Progenitor cell of endocrine pancreas (in vitro differentiated cells): Measurements from ENCODE around the gene GULP1. TPM values are rescaled to one million over a fixed set of nuclear protein-coding genes. Genes with fewer than 3 reads are reported as not detected.

Experiments used
- DNase-seq: peaks from one replicate; pipeline ENCODE4 v3.0.0; 2021; ENCODE audit warnings: low spot score; ENCODE audit not compliant: unreplicated experiment
- H3K27ac Mint-ChIP-seq: 2 replicates; pipeline ENCODE4 v1.8.0; 2021; ENCODE audit warnings: mild to moderate bottlenecking, moderate library complexity, mixed read lengths
- H3K27me3 Mint-ChIP-seq: 2 replicates; pipeline ENCODE4 v1.8.0; 2021; ENCODE audit warnings: mixed read lengths
- H3K36me3 Mint-ChIP-seq: 2 replicates; pipeline ENCODE4 v1.8.0; 2022; ENCODE audit warnings: mixed read lengths; ENCODE audit not compliant: insufficient read depth
- H3K4me1 Mint-ChIP-seq: 2 replicates; pipeline ENCODE4 v1.8.0; 2021; ENCODE audit warnings: low read depth, mixed read lengths
- H3K4me3 Mint-ChIP-seq: 2 replicates; pipeline ENCODE4 v1.8.0; 2021; ENCODE audit warnings: low read depth, mild to moderate bottlenecking, moderate library complexity, mixed read lengths
- H3K9me3 Mint-ChIP-seq: 2 replicates; pipeline ENCODE4 v1.8.0; 2021; ENCODE audit warnings: low read depth, mixed read lengths
- total RNA-seq: library from RNA; stranded (reverse); gene quantifications from 2 replicates; pipeline ENCODE4 v1.2.1, GENCODE V29; 2021
- TF ChIP-seq, protein P1 (sequence below): fragments of 200-600 bp; sonication (generic); IDR thresholded peaks from one replicate; pipeline ENCODE4 v1.5.0; 2021; ENCODE audit warnings: antibody characterized with exemption, mild to moderate bottlenecking; ENCODE audit not compliant: unreplicated experiment

Gene GULP1
- total RNA-seq, 1 donor from 2014 or later: 39.4 TPM

DNA sequence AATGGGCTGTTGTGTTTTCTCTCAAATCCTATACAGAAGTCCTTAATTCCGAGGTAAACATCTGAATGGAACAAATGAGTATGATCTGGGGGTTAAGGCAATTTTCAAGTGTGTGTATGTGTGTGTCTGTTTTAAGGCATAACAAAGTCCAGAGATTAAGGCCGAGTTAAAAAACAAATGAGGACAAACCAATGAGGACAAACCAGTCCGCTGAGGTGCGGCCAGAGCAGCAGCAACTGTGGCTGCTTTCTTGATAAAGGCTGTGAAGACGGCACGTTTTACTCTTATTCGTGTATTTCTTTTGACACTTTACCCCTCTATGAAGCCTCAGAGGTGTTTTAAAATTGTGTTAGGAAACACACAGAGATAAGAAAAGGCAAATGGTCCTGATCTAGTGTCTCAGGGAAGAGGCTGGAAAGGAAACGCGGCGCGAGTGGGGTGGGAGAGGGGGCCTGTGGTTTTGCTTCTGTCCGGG, 495 bp upstream of the GULP1 start:
- no peak for DNase-seq
- Mint-ChIP-seq H3K27me3 (no peaks in the 10 kb centered on the region), H3K4me1 (peaks cover 30% of the 10 kb centered on the region), H3K27ac (peak overlapping the region; percentile 99), H3K9me3 (peaks cover 4% of the 10 kb centered on the region), H3K4me3 (peak overlapping the region; percentile 99), H3K36me3 (no peaks in the 10 kb centered on the region)
- TF ChIP-seq, protein P1, sequence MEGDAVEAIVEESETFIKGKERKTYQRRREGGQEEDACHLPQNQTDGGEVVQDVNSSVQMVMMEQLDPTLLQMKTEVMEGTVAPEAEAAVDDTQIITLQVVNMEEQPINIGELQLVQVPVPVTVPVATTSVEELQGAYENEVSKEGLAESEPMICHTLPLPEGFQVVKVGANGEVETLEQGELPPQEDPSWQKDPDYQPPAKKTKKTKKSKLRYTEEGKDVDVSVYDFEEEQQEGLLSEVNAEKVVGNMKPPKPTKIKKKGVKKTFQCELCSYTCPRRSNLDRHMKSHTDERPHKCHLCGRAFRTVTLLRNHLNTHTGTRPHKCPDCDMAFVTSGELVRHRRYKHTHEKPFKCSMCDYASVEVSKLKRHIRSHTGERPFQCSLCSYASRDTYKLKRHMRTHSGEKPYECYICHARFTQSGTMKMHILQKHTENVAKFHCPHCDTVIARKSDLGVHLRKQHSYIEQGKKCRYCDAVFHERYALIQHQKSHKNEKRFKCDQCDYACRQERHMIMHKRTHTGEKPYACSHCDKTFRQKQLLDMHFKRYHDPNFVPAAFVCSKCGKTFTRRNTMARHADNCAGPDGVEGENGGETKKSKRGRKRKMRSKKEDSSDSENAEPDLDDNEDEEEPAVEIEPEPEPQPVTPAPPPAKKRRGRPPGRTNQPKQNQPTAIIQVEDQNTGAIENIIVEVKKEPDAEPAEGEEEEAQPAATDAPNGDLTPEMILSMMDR: no peak

- peak overlapping the region; percentile 99 for H3K4me3 Mint-ChIP-seq
- H3K36me3 Mint-ChIP-seq: no peaks in the 10 kb centered on the region
- TF ChIP-seq, protein P1: no peak
- H3K27me3 Mint-ChIP-seq: no peaks in the 10 kb centered on the region
- peak overlapping the region; percentile 99 for H3K27ac Mint-ChIP-seq
- peak; percentile 51 for DNase-seq
- peaks cover 32% of the 10 kb centered on the region for H3K4me1 Mint-ChIP-seq
- peaks cover 4% of the 10 kb centered on the region for H3K9me3 Mint-ChIP-seq
Measured at GRCh38 chr2:188292348-188293239, 920 bp downstream of the GULP1 start.

DNA sequence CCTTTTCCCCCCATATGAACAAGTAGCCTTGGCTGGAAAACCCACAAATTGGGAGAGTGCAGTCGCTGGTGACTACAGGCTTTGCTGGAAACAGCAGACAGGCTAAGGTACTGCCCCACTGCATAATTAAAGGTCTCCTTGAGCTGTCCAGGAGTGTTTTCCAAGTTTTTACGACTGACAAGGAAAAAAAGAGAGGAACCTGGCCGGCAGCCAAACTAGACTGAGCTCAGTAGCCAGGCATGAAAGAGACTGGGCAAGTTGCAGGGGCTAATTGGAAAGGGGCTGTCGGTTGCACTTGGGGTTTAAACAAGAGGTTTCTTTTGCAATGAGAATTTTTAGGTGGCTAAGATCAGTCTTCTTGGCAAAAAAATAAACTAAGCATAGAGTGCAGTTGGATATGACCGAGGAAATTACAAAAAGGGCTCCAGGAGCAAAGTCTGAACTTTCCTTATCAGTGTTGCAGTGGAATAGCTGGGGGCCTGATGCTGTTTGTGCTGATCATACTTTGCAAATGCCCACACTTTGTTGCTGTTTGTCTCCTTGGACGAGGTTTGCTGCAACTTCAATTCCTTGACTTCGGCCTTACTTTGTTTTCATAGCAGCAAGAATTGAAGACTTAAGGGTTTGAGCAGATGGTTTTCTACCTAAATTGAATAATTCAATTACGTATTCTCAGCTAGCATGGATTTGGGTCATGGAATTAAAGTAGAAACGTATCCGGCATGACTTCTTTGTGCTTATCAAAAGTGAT, 2.1 kb downstream of the GULP1 start:
- Mint-ChIP-seq H3K4me1 (peaks cover 32% of the 10 kb centered on the region), H3K9me3 (peaks cover 2% of the 10 kb centered on the region), H3K27ac (peak overlapping the region; percentile 99), H3K4me3 (peak overlapping the region; percentile 99), H3K27me3 (no peaks in the 10 kb centered on the region), H3K36me3 (no peaks in the 10 kb centered on the region)
- TF ChIP-seq, protein P1: no peak
- no peak for DNase-seq

DNA sequence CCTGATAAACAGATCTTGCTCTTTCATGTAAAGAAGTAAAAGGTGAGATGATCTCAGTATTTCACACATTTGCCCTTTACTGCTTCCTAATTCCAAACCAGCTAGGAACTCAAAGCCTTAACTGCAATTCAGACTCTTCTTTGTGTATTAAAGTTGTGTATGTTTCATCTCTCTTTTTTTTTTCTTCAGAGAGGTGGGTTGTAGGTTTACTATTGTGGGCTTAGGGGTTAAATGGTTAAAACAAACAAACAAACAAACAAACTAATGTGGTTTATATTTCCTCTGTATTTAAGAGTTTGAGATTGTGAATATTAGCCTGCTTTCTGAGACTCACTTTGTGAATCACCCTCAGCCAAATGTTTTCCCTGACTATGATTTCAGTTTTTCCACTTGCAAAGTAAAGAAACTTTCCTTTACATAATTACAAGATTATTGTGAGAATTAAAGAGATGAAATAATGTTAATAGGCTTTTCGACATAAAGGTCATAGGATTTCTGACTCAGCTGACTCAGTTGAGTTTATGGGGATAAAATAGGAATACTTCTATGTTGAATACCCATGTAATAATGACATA, 2.8 kb downstream of the GULP1 start:
- peaks cover 32% of the 10 kb centered on the region for H3K4me1 Mint-ChIP-seq
- TF ChIP-seq, protein P1: no peak
- no peaks in the 10 kb centered on the region for H3K27me3 Mint-ChIP-seq
- no peak for DNase-seq
- H3K27ac Mint-ChIP-seq: peak overlapping the region; percentile 99
- no peaks in the 10 kb centered on the region for H3K36me3 Mint-ChIP-seq
- peak overlapping the region; percentile 99 for H3K4me3 Mint-ChIP-seq
- peaks cover 6% of the 10 kb centered on the region for H3K9me3 Mint-ChIP-seq
